ENCODE measurements around the gene PHC2.
A peak's percentile ranks its signal among the peaks of the same experiment; 100 is the strongest.

Gene PHC2

DNA sequence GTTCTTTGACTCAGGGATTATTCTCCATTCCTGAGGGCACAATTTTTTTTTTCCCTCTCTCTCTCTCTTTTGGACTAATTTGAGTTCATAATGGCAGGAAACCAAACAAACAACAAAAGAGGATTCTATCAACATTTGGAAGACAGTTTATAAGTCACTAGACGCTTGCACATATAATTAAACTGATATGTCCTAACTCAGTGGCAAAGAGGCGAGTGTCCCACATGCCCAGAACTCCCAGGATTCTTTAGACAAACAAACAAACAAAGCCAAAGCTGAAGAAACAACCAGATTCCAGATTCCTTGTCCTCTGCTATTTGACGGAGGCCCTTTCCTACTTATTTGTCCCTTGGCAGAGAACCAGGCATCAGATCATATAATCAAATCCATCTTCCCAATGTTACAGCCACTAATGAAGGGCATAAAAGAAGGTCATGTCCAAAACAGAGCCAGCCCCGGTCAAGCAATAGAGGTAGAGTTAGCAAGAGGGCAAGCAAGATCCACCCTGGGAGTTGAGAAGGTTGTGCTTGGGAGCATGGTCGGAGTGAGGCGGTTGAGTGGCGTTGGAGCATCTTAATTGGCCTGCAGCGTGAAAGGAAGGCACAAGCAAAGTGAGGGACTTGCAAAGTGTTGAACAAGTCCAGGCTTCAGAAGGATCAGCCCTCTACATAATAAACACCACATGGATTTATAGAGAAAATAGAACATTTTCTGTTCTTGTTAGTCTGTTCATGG is 144.3 kb downstream of the PHC2 start:
- ATAC-seq (replicated peaks): no peak
- Mint-ChIP-seq H3K4me3 (no peak overlapping the region), H3K27ac (peak overlapping the region; percentile 22 to 71), H3K9me3 (no peaks in the 10 kb centered on the region), H3K4me1 (ENCODE audit: low read depth in 2 of 2) (peaks cover 0 to 8% of the 10 kb centered on the region in 2 donors), H3K27me3 (no peaks in the 10 kb centered on the region), H3K36me3 (ENCODE audit: insufficient read depth) (peaks cover 20% of the 10 kb centered on the region)
- DNase-seq: no peak

- Mint-ChIP-seq H3K9me3 (no peaks in the 10 kb centered on the region), H3K36me3 (ENCODE audit: insufficient read depth) (peaks cover 30% of the 10 kb centered on the region), H3K27ac (no peak overlapping the region), H3K4me1 (ENCODE audit: low read depth in 2 of 2) (peaks cover 0 to 7% of the 10 kb centered on the region in 2 donors), H3K4me3 (no peak overlapping the region), H3K27me3 (no peaks in the 10 kb centered on the region)
- no peak for ATAC-seq (replicated peaks)
- DNase-seq: no peak
These were observed 146.8 kb downstream of the PHC2 start for GRCh38 chr1:33284049-33284448.

GRCh38 chr1:33282791-33283190 is 148.1 kb downstream of the PHC2 start:
- Mint-ChIP-seq H3K27ac (peak overlapping the region in 1 of 2 donors; percentile 20), H3K4me1 (ENCODE audit: low read depth in 2 of 2) (peaks cover 0 to 6% of the 10 kb centered on the region in 2 donors), H3K36me3 (ENCODE audit: insufficient read depth) (peaks cover 27% of the 10 kb centered on the region), H3K4me3 (no peak overlapping the region), H3K9me3 (no peaks in the 10 kb centered on the region), H3K27me3 (no peaks in the 10 kb centered on the region)
- ATAC-seq (replicated peaks) (no peak), DNase-seq (no peak)

- H3K27ac Mint-ChIP-seq: no peak overlapping the region
- DNase-seq (no peak), ATAC-seq (replicated peaks) (no peak)
- H3K9me3 Mint-ChIP-seq: no peaks in the 10 kb centered on the region
- peaks cover 2 to 5% of the 10 kb centered on the region in 2 donors for H3K4me1 Mint-ChIP-seq (ENCODE audit: low read depth in 2 of 2)
- peaks cover 27% of the 10 kb centered on the region for H3K36me3 Mint-ChIP-seq (ENCODE audit: insufficient read depth)
- H3K27me3 Mint-ChIP-seq: no peaks in the 10 kb centered on the region
- H3K4me3 Mint-ChIP-seq: no peak overlapping the region
These were observed 149.2 kb downstream of the PHC2 start for GRCh38 chr1:33281554-33282303.

DNA sequence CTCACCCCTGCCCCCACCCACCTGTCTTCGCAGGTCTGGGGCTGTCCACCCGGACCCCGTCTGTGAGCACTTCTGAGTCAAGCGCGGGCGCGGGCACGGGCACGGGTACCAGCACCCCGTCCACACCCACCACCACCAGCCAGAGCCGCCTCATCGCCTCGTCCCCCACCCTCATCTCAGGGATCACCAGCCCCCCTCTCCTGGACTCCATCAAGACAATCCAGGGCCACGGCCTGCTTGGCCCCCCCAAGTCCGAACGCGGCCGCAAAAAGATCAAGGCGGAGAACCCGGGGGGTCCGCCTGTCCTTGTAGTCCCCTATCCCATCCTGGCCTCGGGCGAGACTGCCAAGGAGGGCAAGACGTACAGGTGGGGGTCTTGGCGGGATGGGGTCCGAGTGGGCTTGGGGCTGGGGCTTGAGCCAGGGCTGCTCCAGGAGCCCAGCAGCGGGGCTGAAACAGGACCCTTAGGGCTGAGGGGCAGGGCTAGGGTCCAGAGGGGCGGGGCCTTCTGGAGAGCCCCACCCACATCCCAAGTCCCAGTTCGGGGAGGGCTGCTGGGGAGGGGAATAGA is 150.7 kb downstream of the PHC2 start:
- H3K4me1 Mint-ChIP-seq (ENCODE audit: low read depth in 2 of 2): peaks cover 2 to 3% of the 10 kb centered on the region in 2 donors
- H3K27ac Mint-ChIP-seq: no peak overlapping the region
- no peak overlapping the region for H3K4me3 Mint-ChIP-seq
- ATAC-seq (replicated peaks): no peak
- no peaks in the 10 kb centered on the region for H3K9me3 Mint-ChIP-seq
- no peak for DNase-seq
- H3K36me3 Mint-ChIP-seq (ENCODE audit: insufficient read depth): peaks cover 18% of the 10 kb centered on the region
- H3K27me3 Mint-ChIP-seq: no peaks in the 10 kb centered on the region

DNA sequence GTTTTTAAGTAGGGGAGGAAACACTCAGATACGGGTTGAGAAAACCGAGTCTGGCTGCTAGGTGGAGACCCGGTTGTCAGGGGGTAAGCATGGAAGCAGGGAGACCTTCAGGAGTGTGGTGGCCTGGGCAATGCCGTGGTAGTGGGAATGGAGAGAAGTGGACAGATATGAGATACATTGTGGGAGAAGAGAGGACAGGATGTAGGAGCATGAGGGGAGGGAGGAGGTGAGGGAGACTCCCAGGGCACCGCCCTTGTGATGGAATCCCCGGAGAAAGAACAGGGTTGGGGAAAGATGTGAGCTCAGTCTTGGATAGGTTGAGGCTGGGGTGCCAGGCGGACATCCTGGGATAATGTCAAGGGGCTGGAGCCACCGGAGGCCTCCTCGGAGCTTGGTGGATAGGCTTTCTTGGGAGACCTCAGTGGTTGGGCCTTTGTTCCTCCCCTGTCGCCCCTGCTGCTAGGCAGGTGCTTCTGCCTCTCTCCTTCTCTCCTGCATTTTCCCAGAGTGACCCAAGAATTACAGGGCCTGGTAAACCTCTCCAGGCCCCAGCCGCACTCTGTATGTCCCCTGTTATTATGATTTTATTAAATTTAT is 153.3 kb downstream of the PHC2 start:
- Mint-ChIP-seq H3K27ac (no peak overlapping the region), H3K36me3 (ENCODE audit: insufficient read depth) (peaks cover 16% of the 10 kb centered on the region)
- ATAC-seq (replicated peaks): no peak

GRCh38 chr1:33276573-33277298 is 154.2 kb downstream of the PHC2 start:
- ATAC-seq (replicated peaks): no peak
- Mint-ChIP-seq H3K4me3 (no peak overlapping the region), H3K27me3 (no peaks in the 10 kb centered on the region), H3K4me1 (ENCODE audit: low read depth in 2 of 2) (peaks cover 26 to 30% of the 10 kb centered on the region in 2 donors), H3K36me3 (ENCODE audit: insufficient read depth) (peaks cover 10% of the 10 kb centered on the region), H3K27ac (peak overlapping the region in 1 of 2 donors; percentile 88), H3K9me3 (no peaks in the 10 kb centered on the region)
- DNase-seq: no peak

More for the DNA sequence above, 153.3 kb downstream of the PHC2 start:
- no peak for DNase-seq
- peaks cover 21 to 23% of the 10 kb centered on the region in 2 donors for H3K4me1 Mint-ChIP-seq (ENCODE audit: low read depth in 2 of 2)
- H3K4me3 Mint-ChIP-seq: no peak overlapping the region
- H3K27me3 Mint-ChIP-seq: no peaks in the 10 kb centered on the region
- no peaks in the 10 kb centered on the region for H3K9me3 Mint-ChIP-seq

DNA sequence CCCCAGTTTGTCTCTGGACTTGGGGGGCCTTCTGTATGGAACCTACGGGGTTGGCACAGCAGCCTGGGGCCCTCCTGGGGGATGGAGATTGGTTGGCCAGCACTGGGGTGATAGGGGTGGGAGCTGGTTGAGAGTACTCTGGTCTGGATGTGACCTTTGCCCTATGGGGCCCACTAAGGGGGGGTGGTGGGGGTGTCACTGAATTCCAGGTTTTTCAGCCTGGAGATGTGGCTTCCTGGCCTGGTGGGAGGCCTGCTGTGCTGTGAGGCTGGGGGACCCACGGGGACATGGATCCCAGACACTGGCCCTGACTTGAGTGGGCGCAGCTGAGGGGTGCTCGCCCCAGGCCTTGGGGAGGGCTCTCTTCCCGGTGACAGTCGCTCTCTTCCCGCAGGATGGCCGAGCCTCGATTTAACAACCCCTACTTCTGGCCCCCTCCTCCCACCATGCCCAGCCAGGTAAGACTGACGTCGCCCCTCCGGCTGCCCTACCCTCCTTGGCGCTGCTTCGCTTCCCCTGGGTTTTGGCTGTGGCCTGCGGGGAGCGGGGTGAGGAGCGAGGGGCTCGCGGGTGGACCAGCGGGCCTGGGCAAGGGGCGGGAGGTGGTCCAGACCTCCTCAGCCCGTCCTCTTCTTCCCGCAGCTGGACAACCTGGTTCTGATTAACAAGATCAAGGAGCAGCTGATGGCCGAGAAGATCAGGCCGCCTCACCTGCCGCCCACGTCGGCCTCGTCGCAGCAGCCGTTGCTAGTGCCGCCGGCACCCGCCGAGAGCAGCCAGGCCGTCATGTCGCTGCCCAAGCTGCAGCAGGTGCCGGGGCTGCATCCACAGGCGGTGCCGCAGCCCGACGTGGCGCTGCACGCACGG is 155.0 kb downstream of the PHC2 start:
- no peaks in the 10 kb centered on the region for H3K9me3 Mint-ChIP-seq
- peaks cover 12% of the 10 kb centered on the region for H3K36me3 Mint-ChIP-seq (ENCODE audit: insufficient read depth)
- H3K4me3 Mint-ChIP-seq: no peak overlapping the region
- DNase-seq (no peak), ATAC-seq (replicated peaks) (no peak)
- no peaks in the 10 kb centered on the region for H3K27me3 Mint-ChIP-seq
- H3K4me1 Mint-ChIP-seq (ENCODE audit: low read depth in 2 of 2): peaks cover 32 to 38% of the 10 kb centered on the region in 2 donors
- no peak overlapping the region for H3K27ac Mint-ChIP-seq

DNA sequence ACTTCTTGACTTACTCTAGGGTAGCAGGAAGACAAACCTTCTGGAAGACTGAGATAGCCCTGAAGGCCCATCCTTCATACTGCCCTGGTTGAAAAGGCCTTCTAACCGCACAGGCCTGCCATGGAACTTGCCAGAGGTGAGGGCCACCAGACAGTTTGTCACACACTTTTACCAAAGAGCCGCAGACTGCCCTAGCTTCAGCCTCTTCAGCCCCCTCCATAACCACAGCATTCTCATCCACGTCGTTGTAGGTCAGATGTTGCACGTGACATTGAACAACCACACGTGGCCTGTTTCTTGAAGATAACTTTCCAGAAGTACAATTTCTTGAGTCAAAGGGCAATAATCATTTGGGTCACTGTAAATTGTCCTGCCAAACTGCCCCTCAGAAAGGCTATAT is 155.7 kb downstream of the PHC2 start:
- H3K27me3 Mint-ChIP-seq: no peaks in the 10 kb centered on the region
- DNase-seq: no peak
- no peak for ATAC-seq (replicated peaks)
- H3K4me3 Mint-ChIP-seq: no peak overlapping the region
- H3K9me3 Mint-ChIP-seq: no peaks in the 10 kb centered on the region
- peaks cover 10% of the 10 kb centered on the region for H3K36me3 Mint-ChIP-seq (ENCODE audit: insufficient read depth)
- H3K27ac Mint-ChIP-seq: peak overlapping the region; percentile 29 to 98
- H3K4me1 Mint-ChIP-seq (ENCODE audit: low read depth in 2 of 2): peaks cover 33 to 40% of the 10 kb centered on the region in 2 donors

- H3K27ac Mint-ChIP-seq: peak overlapping the region; percentile 29 to 98
- H3K9me3 Mint-ChIP-seq: no peaks in the 10 kb centered on the region
- no peaks in the 10 kb centered on the region for H3K27me3 Mint-ChIP-seq
- H3K4me3 Mint-ChIP-seq: no peak overlapping the region
- DNase-seq (no peak), ATAC-seq (replicated peaks) (no peak)
- peaks cover 5% of the 10 kb centered on the region for H3K36me3 Mint-ChIP-seq (ENCODE audit: insufficient read depth)
- H3K4me1 Mint-ChIP-seq (ENCODE audit: low read depth in 2 of 2): peaks cover 33 to 40% of the 10 kb centered on the region in 2 donors
These were observed 156.4 kb downstream of the PHC2 start for GRCh38 chr1:33274446-33274845.

GRCh38 chr1:33273961-33274371 is 156.9 kb downstream of the PHC2 start:
- ATAC-seq (replicated peaks) (no peak), DNase-seq (no peak)
- peaks cover 33 to 40% of the 10 kb centered on the region in 2 donors for H3K4me1 Mint-ChIP-seq (ENCODE audit: low read depth in 2 of 2)
- H3K36me3 Mint-ChIP-seq (ENCODE audit: insufficient read depth): peaks cover 3% of the 10 kb centered on the region
- H3K4me3 Mint-ChIP-seq: peak overlapping the region in 1 of 2 donors; percentile 61
- no peaks in the 10 kb centered on the region for H3K27me3 Mint-ChIP-seq
- peak overlapping the region; percentile 94 to 98 for H3K27ac Mint-ChIP-seq
- no peaks in the 10 kb centered on the region for H3K9me3 Mint-ChIP-seq

Data from effector memory CD8-positive, alpha-beta T cell (primary cell).